Stimulated activated CD4-positive, alpha-beta T cell treated with anti-CD3 and anti-CD28 coated beads, Interleukin-1b, Interleukin-23, amount 100 ng/mL, for 4 hours (primary cell): ENCODE data around the gene HERC2.
"Not testable (repeated sequence)": the region's sequence is repeated elsewhere in the genome, so short reads cannot be mapped to it uniquely, and the experiment has no call there.

Source experiments
- DNase-seq, 2 donors: peaks; one replicate each; pipeline ENCODE4 v3.0.0-alpha.2; 2020; ENCODE audit warnings: low read depth in 2 of 2

The HERC2 gene

DNA sequence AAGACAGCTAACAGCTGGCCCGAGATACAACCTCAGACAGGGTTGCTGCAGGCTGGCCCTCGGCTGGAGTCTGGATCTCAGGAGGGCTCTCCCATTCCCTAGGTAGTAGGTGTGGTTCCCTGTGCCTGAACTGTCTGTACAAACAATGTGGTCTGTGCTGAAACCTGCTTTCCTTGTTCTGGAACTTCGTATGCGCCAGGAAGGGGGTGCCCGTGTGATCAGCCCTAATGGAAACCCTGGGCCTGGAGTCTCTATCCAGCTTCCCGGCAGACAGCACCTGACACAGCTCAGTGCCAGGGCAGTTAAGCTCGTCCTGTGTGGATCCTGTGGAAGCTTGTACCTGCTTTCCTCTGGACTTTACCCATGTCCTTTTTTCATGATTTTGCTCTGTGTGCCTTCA lies 99.4 kb downstream of the HERC2 start:
- not testable (repeated sequence) for DNase-seq

DNA sequence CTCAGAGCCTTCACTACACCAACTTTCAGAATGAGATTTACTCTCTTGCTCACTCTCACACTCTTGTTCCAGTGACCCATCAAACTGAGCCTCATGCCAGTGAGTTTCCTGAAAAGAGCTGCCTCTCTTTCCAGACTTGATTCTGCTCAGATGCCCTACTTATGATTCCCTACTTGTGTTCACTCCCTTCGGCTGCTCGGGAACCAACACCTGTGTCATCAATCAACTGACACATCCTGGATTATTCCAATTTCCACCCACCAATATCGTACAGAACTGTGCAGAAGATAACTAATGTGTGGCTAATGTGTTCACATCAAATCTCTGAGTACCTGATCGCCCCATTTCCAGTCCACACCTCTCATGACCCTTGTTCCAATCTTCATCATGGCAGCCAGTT lies 100.3 kb downstream of the HERC2 start:
- not testable (repeated sequence) for DNase-seq

DNA sequence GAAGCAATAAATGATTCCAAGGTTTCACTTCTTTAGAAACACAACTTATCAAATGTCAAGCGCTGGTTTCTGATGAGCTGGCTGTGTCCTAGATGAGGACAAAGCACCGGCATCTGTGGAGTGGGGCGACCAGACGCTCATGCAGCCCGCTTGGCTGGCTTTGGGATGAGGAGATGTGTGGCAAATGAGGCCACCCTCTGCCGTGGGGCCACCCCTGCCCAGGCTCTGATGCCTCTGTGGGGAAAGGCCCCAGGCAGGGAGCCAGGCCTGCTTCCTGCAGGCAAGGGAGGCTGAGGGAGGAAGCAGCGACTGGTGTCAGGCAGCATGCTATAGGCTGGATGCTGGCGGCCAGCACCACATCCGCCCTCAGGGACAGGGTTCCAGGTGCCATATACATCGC lies 102.9 kb downstream of the HERC2 start:
- DNase-seq: no peak

DNA sequence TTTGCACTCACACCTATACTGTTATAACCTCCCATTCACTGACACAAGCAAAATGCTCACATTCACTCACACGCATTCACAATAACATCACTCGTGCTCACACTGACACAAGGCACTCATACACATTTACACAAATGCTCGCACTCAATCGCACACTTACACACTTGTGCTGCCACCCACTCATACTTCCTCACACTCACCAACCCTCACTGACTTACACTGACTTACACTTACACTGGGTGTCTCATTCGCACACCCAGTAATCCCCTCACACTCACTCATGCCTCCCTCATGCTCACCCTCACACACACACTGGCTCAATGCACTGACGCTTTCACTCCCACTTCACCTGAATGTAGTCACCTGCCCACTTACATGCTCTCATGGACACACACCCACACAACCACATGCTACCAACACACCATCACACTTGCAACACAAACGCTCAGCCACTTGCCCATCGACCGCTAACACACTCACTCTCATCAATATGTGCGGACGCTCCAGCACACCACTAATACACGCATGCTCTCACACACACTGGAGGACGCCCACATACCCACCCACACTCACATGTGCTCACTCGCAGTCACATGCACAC lies 104.9 kb downstream of the HERC2 start:
- DNase-seq: not testable (repeated sequence)

DNA sequence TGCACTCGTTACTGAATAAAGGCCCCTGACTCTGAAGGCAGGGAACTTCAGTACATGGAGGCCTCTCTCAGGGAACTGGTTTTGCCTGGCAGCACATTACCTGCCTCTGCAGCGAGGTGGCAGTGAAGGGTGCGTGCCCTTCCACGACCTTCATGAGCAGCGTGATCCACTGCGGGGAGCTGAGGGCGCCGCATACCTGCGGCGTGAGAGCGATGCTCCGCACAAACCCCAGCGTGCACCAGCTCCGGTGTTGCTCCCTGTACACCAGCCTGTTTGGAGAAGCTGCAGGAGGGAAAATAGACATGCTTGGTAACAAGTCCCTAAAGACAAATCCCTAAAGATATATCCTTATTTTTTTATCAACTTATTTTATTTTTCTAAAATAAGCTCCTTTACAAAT lies 106.5 kb downstream of the HERC2 start:
- DNase-seq: not testable (repeated sequence)

DNA sequence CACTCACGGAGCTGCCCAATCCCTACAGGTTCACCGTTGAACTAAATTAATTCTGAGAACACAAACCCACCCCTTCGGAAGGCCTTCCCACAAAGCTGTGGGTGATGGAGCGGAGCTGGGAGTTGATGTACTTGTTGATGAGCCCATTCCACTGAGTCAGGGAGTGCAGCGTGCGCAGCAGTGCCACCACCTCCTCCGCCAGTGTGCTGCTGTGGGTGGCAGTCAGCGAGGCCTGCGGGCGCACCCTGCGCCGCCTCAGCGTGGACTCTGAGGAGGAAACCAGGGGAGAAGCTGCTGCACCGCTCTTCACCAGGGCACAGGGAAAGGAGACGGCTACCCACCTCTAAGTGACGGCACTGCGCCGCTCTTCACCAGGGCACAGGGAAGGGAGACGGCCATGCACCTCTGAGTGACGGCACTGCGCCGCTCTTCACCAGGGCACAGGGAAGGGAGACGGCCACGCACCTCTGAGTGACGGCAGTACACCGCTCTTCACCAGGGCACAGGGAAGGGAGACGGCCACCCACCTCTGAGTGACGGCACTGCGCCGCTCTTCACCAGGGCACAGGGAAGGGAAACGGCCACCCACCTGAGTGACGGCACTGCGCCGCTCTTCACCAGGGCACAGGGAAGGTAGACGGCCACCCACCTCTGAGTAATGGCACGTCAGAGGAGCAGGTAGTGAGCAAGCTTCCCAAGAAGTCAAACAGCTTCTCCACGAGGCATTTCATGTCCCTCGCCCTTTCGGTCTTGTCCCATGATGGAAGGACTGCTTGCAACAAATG lies 107.8 kb downstream of the HERC2 start:
- DNase-seq: not testable (repeated sequence)

DNA sequence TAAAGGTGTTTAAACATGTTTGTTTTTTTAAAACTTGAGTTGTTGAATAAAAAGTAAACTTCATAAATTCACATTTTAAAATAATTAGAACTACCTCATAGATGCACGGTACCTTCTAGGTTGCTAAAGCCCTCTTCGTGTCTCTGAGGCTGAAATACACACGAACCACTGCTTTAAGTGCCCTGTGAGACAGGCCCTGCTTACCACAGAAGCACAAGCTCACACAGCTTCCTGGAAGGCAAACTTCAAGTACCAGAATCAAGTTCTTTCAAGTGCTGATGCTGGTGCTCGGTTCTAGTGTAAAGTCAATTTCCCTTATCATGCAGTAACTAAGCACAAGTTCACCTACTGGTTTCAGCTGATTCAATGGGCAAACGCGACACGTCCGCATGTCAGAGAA lies 108.6 kb downstream of the HERC2 start:
- DNase-seq: not testable (repeated sequence)

DNA sequence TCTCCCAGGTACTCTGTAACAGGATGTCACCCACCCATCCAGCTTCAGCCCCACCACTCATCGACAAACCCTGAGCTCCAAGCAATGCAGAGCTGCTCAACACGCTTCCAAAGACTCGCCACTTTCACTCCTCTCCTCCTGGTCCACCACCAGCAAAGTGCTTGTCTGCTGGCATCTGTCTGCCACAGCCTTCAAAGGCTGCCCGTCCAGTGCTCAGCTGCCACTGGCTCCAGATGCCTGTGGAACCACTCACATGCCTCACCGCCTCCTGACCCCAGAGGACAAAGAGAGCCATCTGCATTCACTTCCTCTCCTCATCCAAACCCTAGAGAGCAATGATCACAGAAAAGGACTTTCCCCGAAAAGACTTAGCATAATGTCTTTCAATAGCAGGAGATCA lies 113.4 kb downstream of the HERC2 start:
- DNase-seq: no peak

DNA sequence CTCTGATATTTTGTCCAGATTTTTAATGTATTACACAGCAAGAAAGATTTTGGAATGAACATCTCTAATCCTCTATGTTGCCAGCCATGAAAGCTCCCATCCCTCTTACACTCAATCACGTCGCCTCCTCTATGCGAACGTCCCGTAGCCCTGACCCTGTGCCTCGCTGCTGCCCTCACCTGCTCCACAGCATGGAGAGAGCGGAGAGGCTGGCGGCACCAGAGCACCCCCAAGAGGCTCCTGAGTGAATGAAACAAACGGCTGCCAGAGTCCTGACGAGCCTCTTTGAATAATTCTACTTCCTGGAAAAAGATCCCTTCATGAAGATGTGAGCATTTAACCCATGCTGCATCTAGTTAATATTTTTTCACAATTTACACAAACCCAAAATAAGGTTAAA lies 116.3 kb downstream of the HERC2 start:
- DNase-seq: not testable (repeated sequence)

DNA sequence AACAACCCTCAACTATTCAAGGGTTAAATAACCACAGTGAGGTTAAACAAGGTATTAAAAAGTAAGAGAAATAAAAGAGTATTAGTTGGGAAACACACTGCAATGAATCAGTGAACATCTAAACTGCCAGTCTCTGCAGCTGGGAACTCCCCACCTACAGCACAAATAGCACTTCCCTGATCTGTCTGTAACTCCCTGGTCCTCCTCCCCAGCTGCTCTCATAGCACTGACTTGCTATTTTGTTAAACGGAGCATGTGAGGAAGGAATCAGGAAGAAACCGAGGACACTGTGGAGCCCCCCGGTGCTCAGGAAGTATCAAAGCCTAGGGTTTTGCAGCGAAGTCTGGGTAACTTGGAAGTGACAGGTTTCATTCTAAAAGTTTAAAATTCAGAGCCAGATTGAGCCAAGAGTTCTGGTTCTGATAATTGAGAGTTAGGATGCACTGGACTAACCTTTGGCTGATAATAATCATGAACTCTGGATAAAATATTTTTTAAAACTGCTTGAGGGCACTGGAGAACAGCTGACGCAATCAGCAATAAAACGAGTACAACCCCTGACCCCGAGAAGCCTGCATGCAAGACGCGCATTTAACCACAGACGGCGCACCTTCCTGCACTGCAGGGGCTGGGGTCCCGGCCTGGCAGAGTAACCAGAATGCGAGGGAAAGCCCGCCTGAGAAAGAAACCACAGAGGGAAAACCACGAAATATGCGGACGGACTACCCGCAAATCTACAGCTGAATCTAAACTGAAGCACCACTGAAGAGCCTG lies 118.7 kb downstream of the HERC2 start:
- not testable (repeated sequence) for DNase-seq

DNA sequence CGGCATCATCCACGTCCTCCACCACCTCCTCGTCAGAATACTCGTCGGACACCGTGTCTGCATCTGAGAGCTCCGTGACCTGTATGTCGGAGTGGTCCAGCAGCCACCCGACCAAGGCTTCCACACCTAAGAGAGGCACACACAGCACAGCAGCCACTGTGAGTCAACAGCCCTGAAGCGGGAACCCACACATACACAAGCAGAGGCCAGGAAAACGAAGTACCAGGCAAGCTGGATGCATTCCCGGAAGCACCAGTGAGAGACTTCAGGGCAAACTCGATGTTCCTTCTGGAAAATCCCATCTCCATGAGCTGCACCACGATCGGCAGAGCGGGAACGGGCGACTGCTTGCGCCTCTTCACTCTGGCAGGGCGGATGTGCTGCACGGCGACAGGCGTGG lies 119.9 kb downstream of the HERC2 start:
- DNase-seq: not testable (repeated sequence)

DNA sequence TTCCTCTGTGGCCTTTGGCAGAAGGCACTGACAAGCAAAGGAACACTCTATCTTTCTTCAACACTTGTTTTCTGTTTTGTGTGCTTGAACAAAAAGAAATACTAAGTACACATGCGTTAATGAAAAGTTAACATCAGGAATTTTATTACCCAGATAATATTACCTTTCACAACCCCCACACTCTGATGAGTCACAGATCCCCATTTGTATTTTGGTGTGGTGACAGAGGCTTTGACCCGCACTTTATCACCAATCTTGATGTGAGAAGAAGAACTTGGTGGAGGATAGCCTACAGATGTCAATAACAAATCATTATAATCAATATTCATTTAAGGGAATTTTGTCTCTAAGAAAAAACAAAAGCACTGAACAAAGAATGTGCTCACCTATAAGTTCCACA lies 123.8 kb downstream of the HERC2 start:
- DNase-seq: not testable (repeated sequence)

DNA sequence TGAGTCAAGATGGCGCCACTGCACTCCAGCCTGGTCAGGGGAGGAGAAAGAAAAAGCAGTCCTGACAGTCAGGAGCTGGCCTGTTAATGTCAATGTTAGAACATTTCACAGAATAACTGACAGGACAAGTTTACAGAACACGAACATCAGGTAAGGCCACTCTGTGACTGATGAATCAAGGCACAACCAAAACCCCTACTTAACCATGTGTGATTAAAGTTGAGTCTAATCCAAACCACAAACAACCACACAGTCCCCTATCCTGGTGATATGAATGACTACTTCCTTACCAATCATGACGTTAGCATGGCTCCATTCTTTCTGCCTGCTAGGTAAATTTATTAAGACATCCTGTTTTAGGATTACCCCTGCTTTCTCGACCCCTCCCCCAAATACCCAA lies 124.3 kb downstream of the HERC2 start:
- not testable (repeated sequence) for DNase-seq

DNA sequence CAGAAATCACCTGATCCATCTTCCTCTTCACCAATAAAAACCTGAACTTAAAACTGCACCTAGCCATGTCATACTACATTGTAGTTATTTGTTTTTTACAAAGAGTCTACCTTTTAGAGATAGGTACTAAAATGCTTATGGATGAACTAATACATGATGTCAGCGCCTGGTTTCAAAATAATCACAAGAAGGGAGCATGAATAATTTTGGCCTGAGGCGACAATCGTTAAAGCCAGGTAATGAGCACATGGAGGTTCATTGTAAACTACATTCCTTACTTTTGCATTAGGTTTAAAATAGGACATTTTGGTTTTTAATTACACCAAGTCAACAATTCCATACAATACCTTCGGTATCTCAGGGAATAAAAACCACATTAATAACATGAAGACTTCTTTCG lies 125.4 kb downstream of the HERC2 start:
- not testable (repeated sequence) for DNase-seq

DNA sequence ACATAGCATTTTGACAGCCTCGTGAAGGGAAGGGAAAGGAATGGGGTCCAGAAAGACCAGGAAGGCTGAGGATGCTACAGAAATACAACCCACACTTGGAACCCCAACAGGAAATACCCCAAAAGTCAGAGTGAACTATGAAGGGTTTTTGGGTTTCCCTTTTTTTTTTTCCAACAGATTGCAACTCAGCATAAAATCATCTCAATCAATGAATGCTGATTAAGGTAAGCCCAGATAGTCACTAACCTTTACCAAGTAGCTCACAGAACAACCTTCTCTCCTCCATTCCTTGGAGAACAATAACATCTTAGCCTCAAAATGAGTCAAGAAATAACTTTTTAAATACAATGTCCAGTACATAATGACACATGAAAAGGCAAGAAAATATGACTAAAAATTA lies 129.2 kb downstream of the HERC2 start:
- DNase-seq: no peak

DNA sequence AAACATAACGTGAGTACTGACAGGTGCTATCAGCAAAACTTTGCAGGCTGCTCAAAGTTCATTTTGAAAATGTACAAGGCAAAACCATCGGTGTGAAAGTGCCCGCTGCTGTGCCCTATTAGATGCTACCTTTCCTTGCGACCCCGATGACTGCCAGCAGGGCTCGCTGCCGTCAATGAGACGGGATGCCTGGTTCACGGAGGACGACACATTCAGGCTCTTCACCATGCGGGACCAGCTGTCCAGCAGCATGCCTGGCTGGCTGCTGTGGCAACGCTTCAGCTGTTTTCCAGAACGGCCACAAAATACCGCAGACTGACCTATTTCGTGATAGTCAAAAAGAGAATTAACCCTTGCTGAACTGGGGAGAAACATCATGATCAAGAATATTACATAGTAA lies 130.1 kb downstream of the HERC2 start:
- DNase-seq: no peak

DNA sequence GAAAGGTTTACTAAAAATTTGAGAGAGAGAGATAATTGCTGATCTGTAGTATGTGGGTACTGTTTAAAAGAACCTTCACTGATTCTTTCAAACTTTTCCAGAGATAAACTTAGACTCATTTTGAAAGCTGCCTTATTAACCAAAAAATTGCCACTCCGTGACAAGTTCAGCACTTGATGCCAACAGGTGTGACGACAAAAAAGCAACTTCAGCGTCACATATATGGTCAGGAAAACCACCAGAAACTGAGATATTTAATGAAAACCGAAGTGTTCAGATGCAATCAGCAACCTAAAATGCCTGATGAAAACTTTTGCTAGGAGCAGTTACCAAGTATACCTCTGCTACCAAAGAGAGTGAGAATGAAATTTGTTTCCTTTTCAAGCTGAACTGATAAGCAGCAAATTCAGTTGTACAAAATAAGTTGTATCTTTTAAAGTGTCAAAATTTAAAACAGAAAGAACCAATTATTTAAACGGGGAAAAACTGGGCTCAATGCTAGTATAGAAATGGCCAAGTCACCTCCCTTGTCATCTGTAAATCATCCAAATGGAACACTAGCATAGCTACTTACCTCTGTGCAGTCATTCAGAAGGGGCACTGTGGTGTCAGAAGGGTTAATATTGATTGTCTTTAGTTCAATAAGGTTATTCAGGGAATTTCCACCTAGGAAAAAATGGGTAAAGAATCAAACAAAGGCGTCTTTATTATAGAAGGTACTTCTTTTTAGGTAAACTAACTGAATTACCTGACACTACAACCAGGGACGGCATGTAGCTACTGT lies 131.4 kb downstream of the HERC2 start:
- DNase-seq: no peak

DNA sequence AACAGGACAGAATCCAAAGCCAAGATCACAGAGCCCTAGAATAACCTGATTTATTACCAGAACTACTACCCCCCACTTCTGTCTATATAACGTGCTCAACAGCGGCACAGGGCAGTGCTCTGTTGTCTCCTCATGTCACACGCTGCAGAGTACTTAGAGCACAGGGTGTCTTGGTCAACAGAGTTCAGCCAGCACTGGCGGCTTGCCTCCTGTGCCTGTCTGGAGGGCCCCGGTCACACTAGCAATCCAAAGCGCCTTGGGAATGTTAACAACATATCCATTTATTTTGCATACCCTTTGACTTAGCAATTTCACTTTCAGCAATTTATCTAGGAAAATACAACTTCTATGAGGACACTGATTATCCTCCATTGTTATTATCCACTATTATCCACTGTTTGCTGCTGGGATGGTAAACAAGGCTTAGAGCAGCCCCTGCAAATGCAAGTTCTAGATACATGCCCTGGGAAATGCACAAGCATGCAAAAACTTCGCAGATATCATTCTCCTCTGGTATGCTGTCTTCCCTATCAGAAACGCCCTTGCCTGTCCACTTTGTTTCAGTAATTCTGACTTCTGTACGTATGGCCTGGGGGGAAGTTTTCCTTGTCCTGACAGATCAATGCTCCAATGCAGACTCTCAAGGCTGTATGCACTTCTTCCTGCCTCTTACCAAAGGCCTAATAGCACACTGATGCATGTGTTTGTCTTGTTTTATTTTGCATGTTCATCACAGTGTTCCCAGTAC lies 136.7 kb downstream of the HERC2 start:
- DNase-seq: no peak

DNA sequence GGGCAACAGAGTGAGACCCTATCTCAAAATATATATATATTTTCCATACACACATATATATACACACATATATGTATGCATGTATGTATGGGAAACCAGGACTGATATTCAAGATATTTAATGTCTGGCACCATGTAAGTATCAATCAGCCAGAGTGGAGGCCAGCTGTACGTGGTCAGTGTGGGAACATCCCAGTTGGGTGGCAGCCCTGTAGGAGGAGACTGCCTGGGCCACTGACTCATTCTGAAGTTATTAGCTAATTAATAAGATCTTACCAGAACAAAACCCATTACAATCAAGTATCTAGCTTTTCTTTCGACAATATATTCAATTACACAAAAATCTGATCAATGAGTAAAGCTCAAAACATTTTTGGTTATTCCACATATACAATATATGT lies 137.8 kb downstream of the HERC2 start:
- DNase-seq: no peak

DNA sequence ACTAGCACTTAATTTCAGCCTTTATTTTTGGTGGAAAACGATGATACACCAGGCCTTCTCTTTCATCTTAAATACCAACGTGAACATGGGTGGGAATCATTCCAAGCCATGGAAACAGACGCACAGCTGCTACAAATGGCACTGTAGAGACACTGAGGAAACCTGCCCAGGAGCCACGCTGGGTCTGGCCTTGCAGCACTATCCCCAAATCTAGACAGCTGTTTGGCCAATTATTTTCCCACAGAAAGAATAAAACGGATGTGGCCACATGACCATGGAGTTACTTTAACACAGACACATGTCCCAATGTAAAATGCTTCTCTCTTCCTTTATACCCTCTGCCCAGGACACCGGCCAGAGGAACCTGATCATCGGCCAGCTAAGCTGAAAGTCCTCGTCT lies 139.2 kb downstream of the HERC2 start:
- no peak for DNase-seq

DNA sequence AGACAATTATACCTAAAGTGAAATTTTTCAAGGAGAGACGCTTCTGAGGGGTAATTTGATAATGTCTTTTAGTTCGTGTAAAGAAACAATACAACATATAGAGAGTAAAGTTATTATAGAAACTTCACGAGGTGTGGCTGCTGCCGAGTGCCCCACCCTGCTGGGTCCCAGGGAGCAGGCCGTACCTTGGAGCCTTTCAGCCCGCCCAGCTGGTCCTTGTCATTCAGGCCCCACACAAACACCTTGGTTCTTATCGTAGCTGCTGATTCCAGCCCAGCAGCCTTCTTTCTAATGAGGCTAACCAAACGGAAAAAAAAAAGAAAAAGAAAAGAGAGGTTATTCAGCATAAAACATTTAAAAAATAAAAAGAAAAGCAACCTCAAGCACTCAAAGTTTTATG lies 139.8 kb downstream of the HERC2 start:
- DNase-seq: no peak
